B cell (primary cell): ENCODE measurements around the gene AMPH. TPM values are rescaled to one million over a fixed set of nuclear protein-coding genes. Genes with fewer than 3 reads are reported as not detected.

Experiments used
- ATAC-seq: fragments of 200-7000 bp; cut with Tn5 transposase; one replicate; pipeline ENCODE4 v1.10.0; 2021; ENCODE audit warnings: low read depth, mild to moderate bottlenecking, moderate number of reproducible peaks, moderate library complexity
- CTCF ChIA-PET: fragments of 350-600 bp; sonication (Branson Sonifier 250); formaldehyde crosslinking; loops from one replicate; lab custom pipeline; 2021; ENCODE audit warnings: antibody characterized with exemption, inconsistent platforms; lab: Charles Lee
- POLR2A ChIA-PET: fragments of 350-600 bp; sonication (Branson Sonifier 250); formaldehyde crosslinking; loops from one replicate; lab custom pipeline; 2021; ENCODE audit warnings: antibody characterized with exemption; lab: Charles Lee
- DNase-seq: peaks from one replicate; pipeline ENCODE4 v3.0.0; 2013
- H2AFZ ChIP-seq: 2 replicates; pipeline ENCODE4 v1.6.1; 2012; ENCODE audit warnings: mild to moderate bottlenecking, low read depth, low read length; ENCODE audit not compliant: insufficient read depth, poor library complexity, severe bottlenecking
- H3K27ac ChIP-seq, 2 donors: 1 replicate in 1 of 2; 2 replicates in 1 of 2; pipeline ENCODE4 v1.5.1; 2012 to 2013; ENCODE audit warnings: low read length in 2 of 2, mild to moderate bottlenecking in 2 of 2, moderate library complexity in 1 of 2
- H3K27me3 ChIP-seq, 4 experiments: fragments of 200-600 bp in 1 of 4; sonication (generic) in 1 of 4; replicated peaks in 1 of 4; 1 replicate in 2 of 4; 2 replicates in 2 of 4; pipeline versions ENCODE4 v1.6.1 to v1.7.0; 2013 to 2016; ENCODE audit warnings: low read length in 3 of 4, mild to moderate bottlenecking in 2 of 4, mixed read lengths in 1 of 4, moderate library complexity in 1 of 4; ENCODE audit not compliant: insufficient read depth in 4 of 4, control insufficient read depth in 3 of 4; ENCODE audit errors: control extremely low read depth in 1 of 4
- H3K36me3 ChIP-seq, 2 experiments: replicated peaks in 1 of 2; 1 replicate in 1 of 2; 2 replicates in 1 of 2; pipeline versions ENCODE4 v1.6.1 to v1.7.1; 2013; ENCODE audit warnings: low read length in 1 of 2; ENCODE audit not compliant: insufficient read depth in 2 of 2, control insufficient read depth in 1 of 2; ENCODE audit errors: control extremely low read depth in 1 of 2, extremely low read depth in 1 of 2
- H3K4me1 ChIP-seq, 2 donors: fragments of 200-600 bp in 1 of 2; sonication (generic) in 1 of 2; 1 replicate in 1 of 2; 2 replicates in 1 of 2; pipeline versions ENCODE4 v1.5.1 to v1.6.1; 2013 to 2017; ENCODE audit warnings: low read length in 2 of 2; ENCODE audit not compliant: control insufficient read depth in 2 of 2, insufficient read depth in 2 of 2
- H3K4me2 ChIP-seq: replicated peaks from 2 replicates; pipeline ENCODE3; 2012; ENCODE audit warnings: mild to moderate bottlenecking, low read depth, low read length; ENCODE audit not compliant: poor library complexity, severe bottlenecking
- H3K4me3 ChIP-seq, 5 experiments: fragments of 200-600 bp in 1 of 5; sonication (generic) in 1 of 5; 1 replicate in 3 of 5; 2 replicates in 2 of 5; pipeline versions ENCODE4 v1.5.1 to v1.7.0; 2011 to 2016; ENCODE audit warnings: low read length in 4 of 5, mild to moderate bottlenecking in 4 of 5, low read depth in 2 of 5, control low read depth in 1 of 5, moderate library complexity in 1 of 5; ENCODE audit not compliant: insufficient read depth in 1 of 5; ENCODE audit errors: control extremely low read depth in 1 of 5, extremely low read depth in 1 of 5
- H3K79me2 ChIP-seq: fragments of 200-600 bp; sonication (generic); one replicate; pipeline ENCODE4 v1.6.0; 2016; ENCODE audit warnings: low read length; ENCODE audit not compliant: control insufficient read depth, insufficient read depth
- H3K9ac ChIP-seq: fragments of 200-600 bp; sonication (generic); 2 replicates; pipeline ENCODE4 v1.6.1; 2017; ENCODE audit warnings: mild to moderate bottlenecking, low read length, moderate library complexity
- H3K9me3 ChIP-seq, 3 donors: one replicate each; pipeline versions ENCODE4 v1.6.1 to v1.7.1; 2013; ENCODE audit warnings: low read length in 2 of 3; ENCODE audit not compliant: control insufficient read depth in 2 of 3, insufficient read depth in 1 of 3; ENCODE audit errors: control extremely low read depth in 1 of 3
- H4K20me1 ChIP-seq: 2 replicates; pipeline ENCODE4 v1.6.0; 2012; ENCODE audit warnings: mild to moderate bottlenecking, low read length; ENCODE audit not compliant: insufficient read depth, control insufficient read depth, poor library complexity, severe bottlenecking
- H3K27ac Mint-ChIP-seq: one replicate; pipeline ENCODE4 v1.8.0; 2021; ENCODE audit warnings: mixed read lengths
- H3K27me3 Mint-ChIP-seq: one replicate; pipeline ENCODE4 v1.8.0; 2021; ENCODE audit warnings: mixed read lengths
- H3K4me1 Mint-ChIP-seq: one replicate; pipeline ENCODE4 v1.8.0; 2021; ENCODE audit warnings: mixed read lengths
- H3K4me3 Mint-ChIP-seq: one replicate; pipeline ENCODE4 v1.8.0; 2021; ENCODE audit warnings: mixed read lengths
- H3K9me3 Mint-ChIP-seq: one replicate; pipeline ENCODE4 v1.8.0; 2022; ENCODE audit warnings: mixed read lengths; ENCODE audit not compliant: insufficient read depth
- CTCF ChIP-seq: fragments of 200-600 bp; IDR thresholded peaks from one replicate; pipeline ENCODE4 v1.8.0; 2022; ENCODE audit warnings: antibody characterized with exemption, mild to moderate bottlenecking
- EZH2 ChIP-seq: IDR thresholded peaks from 2 replicates; pipeline ENCODE4 v1.6.1; 2012; ENCODE audit warnings: borderline replicate concordance, low read depth, mild to moderate bottlenecking, moderate library complexity, low read length; ENCODE audit not compliant: insufficient read depth, poor library complexity, severe bottlenecking
- WGBS: methylation state at CpG from one replicate; pipeline ENCODE4 v1.1.5; 2013; ENCODE audit warnings: missing lambda C conversion rate; ENCODE audit not compliant: insufficient coverage; 5-methylcytosine and 5-hydroxymethylcytosine counted together
- intact Hi-C: fragments of 100-400 bp; cut with micrococcal nuclease; formaldehyde crosslinking; loops from one replicate; pipeline ENCODE4 v1.10.0; 2022
- polyA plus RNA-seq: library from polyadenylated mRNA; depleted of rRNA; stranded (reverse); fragments of >200 nt; gene quantifications from 2 replicates; pipeline ENCODE4 v1.2.3, GENCODE V29; 2012
- total RNA-seq, 2 donors: library from RNA; stranded (reverse); fragments of 120-200 nt in 1 of 2; gene quantifications; 1 replicate in 1 of 2; 2 replicates in 1 of 2; pipeline versions ENCODE4 v1.2.3 to v1.2.4, GENCODE V29; 2013 to 2022

AMPH gene
- total and polyA plus RNA-seq, 2 donors (not counting 1 experiment from before 2014, with no cell fraction given): not detected

GRCh38 chr7:38658921-38659320, 27.7 kb upstream of the AMPH start:
- POLR2A ChIA-PET: no interaction called here
- no peaks in the 10 kb centered on the region for H3K4me1 Mint-ChIP-seq
- Histone ChIP-seq H3K79me2 (no peaks in the 10 kb centered on the region), H3K4me2 (no peak overlapping the region), H3K9ac (no peak overlapping the region), H3K4me1 (no peaks in the 10 kb centered on the region), H2AFZ (no peak overlapping the region), H4K20me1 (no peaks in the 10 kb centered on the region), H3K27ac (no peak overlapping the region), H3K36me3 (no peaks in the 10 kb centered on the region), H3K9me3 (no peaks in the 10 kb centered on the region), H3K4me3 (no peak overlapping the region), H3K27me3 (peaks cover 0 to 3% (median 0%) of the 10 kb centered on the region in 4 experiments)
- CTCF ChIA-PET: interaction anchor here (1.3 to 8.9 kb wide), 6 partner anchors 12 to 443 kb away, joined by 3 to 116 read pairs (median 6); no protein-coding TSS in a partner anchor
- H3K27ac Mint-ChIP-seq: no peak overlapping the region
- no peak for ATAC-seq
- H3K27me3 Mint-ChIP-seq: peaks cover 35% of the 10 kb centered on the region
- intact Hi-C loops: no loop called here
- no peaks in the 10 kb centered on the region for H3K9me3 Mint-ChIP-seq
- H3K4me3 Mint-ChIP-seq: no peak overlapping the region
- DNase-seq: no peak
- TF ChIP-seq EZH2: no peak
- TF ChIP-seq CTCF: no peak
- 100% methylated on average over 1 of the region's 2 CpGs for WGBS

GRCh38 chr7:38656968-38657367, 25.8 kb upstream of the AMPH start:
- Mint-ChIP-seq H3K4me1 (no peaks in the 10 kb centered on the region), H3K9me3 (no peaks in the 10 kb centered on the region), H3K27me3 (peaks cover 31% of the 10 kb centered on the region), H3K4me3 (no peak overlapping the region), H3K27ac (no peak overlapping the region)
- intact Hi-C loops: no loop called here
- Histone ChIP-seq H3K9ac (no peak overlapping the region), H3K36me3 (no peaks in the 10 kb centered on the region), H3K4me3 (no peak overlapping the region), H3K79me2 (no peaks in the 10 kb centered on the region), H4K20me1 (no peaks in the 10 kb centered on the region), H3K27me3 (peaks cover 0 to 3% (median 0%) of the 10 kb centered on the region in 4 experiments), H3K4me2 (no peak overlapping the region), H3K27ac (no peak overlapping the region), H2AFZ (no peak overlapping the region), H3K9me3 (no peaks in the 10 kb centered on the region), H3K4me1 (no peaks in the 10 kb centered on the region)
- ATAC-seq: no peak
- WGBS: 63% methylated on average over 1 of the region's 1 CpG
- CTCF ChIA-PET: interaction anchor here (1.9 to 8.9 kb wide), 2 partner anchors 255 to 260 kb away, joined by 8 to 116 read pairs; no protein-coding TSS in a partner anchor
- DNase-seq: no peak
- no peak for TF ChIP-seq EZH2
- TF ChIP-seq CTCF: no peak
- POLR2A ChIA-PET: no interaction called here
